Mucosa of descending colon (tissue), 3 donors: Measurements from ENCODE around the gene ACAD8. TPM values are rescaled to one million over a fixed set of nuclear protein-coding genes. Genes with fewer than 3 reads are reported as not detected.

ENCODE experiments used
- ATAC-seq: fragments of 200-7000 bp; cut with Tn5 transposase; one replicate; pipeline ENCODE4 v1.9.1; 2020; ENCODE audit warnings: mild to moderate bottlenecking, moderate library complexity
- DNase-seq, 3 donors: peaks; one replicate each; pipeline ENCODE4 v3.0.0-alpha.2; 2020
- H3K36me3 ChIP-seq: fragments of 200-600 bp; one replicate; pipeline ENCODE4 v1.8.0; 2021; ENCODE audit warnings: low read depth, mild to moderate bottlenecking
- H3K4me1 ChIP-seq: fragments of 200-600 bp; one replicate; pipeline ENCODE4 v1.8.0; 2021; ENCODE audit warnings: low read depth, mild to moderate bottlenecking
- H3K4me3 ChIP-seq: fragments of 200-600 bp; one replicate; pipeline ENCODE4 v1.8.0; 2021; ENCODE audit warnings: mild to moderate bottlenecking
- H3K9me3 ChIP-seq: fragments of 200-600 bp; one replicate; pipeline ENCODE4 v1.8.0; 2021; ENCODE audit warnings: mild to moderate bottlenecking
- CTCF ChIP-seq: fragments of 200-600 bp; IDR thresholded peaks from one replicate; pipeline ENCODE4 v1.8.0; 2022; ENCODE audit warnings: antibody characterized with exemption, mild to moderate bottlenecking
- intact Hi-C, 2 donors: fragments of 100-400 bp; cut with DNase I in 1 of 2; cut with micrococcal nuclease in 1 of 2; formaldehyde crosslinking; loops; one replicate each; pipeline versions ENCODE4 v1.11.0 to v1.11.1; 2022; cut with DNase I, micrococcal nuclease
- total RNA-seq, 3 donors: library from RNA; stranded (reverse); fragmentation: NEBNext Ultra II Directional in 2 of 3; extraction: Animal tissue kit (Norgen Biotek cat#: 25700) in 2 of 3; gene quantifications; one replicate each; pipeline versions ENCODE4 v1.2.1 to v1.2.4, GENCODE V29; 2021 to 2023
- donor health status: DM: no; HTN: no; CAD: no; lungs with moderate emphysema.
- donor health status: DM: no; HTN: no; CAD: no.
- donor health status: DM: no; HTN: yes; CAD: no.

Gene ACAD8
- total RNA-seq, 3 donors from 2014 or later: 24.4 to 31.1 (median 28.8) TPM

DNA sequence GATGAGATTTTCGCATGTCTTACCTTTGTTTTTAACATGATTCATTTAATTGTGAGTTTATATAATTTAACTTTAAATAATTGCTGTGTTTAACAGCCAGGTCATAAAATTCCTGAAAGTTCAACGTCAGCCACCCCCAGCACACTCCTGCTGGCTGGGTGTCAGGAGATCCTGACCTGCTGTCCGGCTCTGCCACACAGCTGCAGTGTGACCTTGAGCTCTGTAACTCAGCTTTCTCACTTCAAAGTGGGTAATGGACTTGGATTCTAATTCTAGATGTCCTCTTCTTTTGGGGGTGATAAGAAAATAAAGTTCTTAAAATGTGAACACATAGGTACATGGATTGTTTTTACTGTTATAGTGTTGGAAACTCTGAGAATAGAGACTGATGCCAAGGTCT is 18.0 kb upstream of the ACAD8 start:
- no peak overlapping the region for H3K4me3 ChIP-seq
- ATAC-seq (no peak), DNase-seq (no peak)
- no peaks in the 10 kb centered on the region for H3K36me3 ChIP-seq
- H3K4me1 ChIP-seq: peaks cover 3% of the 10 kb centered on the region
- intact Hi-C loops: no loop called here
- TF ChIP-seq CTCF: no peak
- H3K9me3 ChIP-seq: no peaks in the 10 kb centered on the region

- intact Hi-C loops: no loop called here
- no peak for TF ChIP-seq CTCF
- Histone ChIP-seq H3K4me3 (no peak overlapping the region), H3K4me1 (peaks cover 3% of the 10 kb centered on the region), H3K9me3 (no peaks in the 10 kb centered on the region), H3K36me3 (no peaks in the 10 kb centered on the region)
- DNase-seq: no peak
- ATAC-seq: no peak
Observed at GRCh38 chr11:134236834-134237556, 16.4 kb upstream of the ACAD8 start.

- Histone ChIP-seq H3K9me3 (no peaks in the 10 kb centered on the region), H3K4me3 (no peak overlapping the region), H3K4me1 (no peaks in the 10 kb centered on the region), H3K36me3 (no peaks in the 10 kb centered on the region)
- no peak for TF ChIP-seq CTCF
- intact Hi-C loops: no loop called here
- no peak for DNase-seq
- no peak for ATAC-seq
Observed at GRCh38 chr11:134237557-134237922, 15.8 kb upstream of the ACAD8 start.

GRCh38 chr11:134238956-134239355 is 14.4 kb upstream of the ACAD8 start:
- no peak for ATAC-seq
- intact Hi-C loops: no loop called here
- TF ChIP-seq CTCF: no peak
- no peak for DNase-seq
- Histone ChIP-seq H3K4me3 (no peak overlapping the region), H3K9me3 (no peaks in the 10 kb centered on the region), H3K36me3 (peaks cover 6% of the 10 kb centered on the region), H3K4me1 (no peaks in the 10 kb centered on the region)

- Histone ChIP-seq H3K4me3 (no peak overlapping the region), H3K36me3 (peaks cover 6% of the 10 kb centered on the region), H3K4me1 (no peaks in the 10 kb centered on the region), H3K9me3 (no peaks in the 10 kb centered on the region)
- no peak for DNase-seq
- no peak for ATAC-seq
- no peak for TF ChIP-seq CTCF
- intact Hi-C loops: no loop called here
Observed at GRCh38 chr11:134240592-134240991, 12.8 kb upstream of the ACAD8 start.

DNA sequence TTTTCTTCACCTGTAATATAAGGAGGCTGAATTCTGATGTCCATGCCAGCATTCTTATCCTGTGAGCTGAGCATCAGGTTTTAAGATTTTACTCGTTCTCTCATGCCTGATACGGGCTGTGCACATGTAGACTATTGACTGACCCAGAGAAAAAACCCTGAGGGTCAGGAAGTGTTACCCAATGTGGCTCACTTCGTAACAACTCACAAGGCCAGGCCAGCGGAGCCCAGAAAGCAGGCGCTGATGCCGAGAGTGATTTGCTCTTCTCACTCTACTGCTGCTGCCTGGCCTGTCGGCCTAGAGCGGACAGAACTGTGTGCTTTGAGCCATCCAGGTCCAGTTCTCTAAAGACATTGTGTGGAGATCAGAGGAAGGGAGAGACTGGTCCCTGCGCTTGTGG is 11.0 kb upstream of the ACAD8 start:
- intact Hi-C loops: no loop called here
- TF ChIP-seq CTCF: no peak
- DNase-seq (no peak), ATAC-seq (no peak)
- Histone ChIP-seq H3K4me3 (no peak overlapping the region), H3K36me3 (peaks cover 6% of the 10 kb centered on the region), H3K4me1 (no peaks in the 10 kb centered on the region), H3K9me3 (no peaks in the 10 kb centered on the region)
